Measurements from ENCODE around the gene LRAT.

The LRAT gene

DNA sequence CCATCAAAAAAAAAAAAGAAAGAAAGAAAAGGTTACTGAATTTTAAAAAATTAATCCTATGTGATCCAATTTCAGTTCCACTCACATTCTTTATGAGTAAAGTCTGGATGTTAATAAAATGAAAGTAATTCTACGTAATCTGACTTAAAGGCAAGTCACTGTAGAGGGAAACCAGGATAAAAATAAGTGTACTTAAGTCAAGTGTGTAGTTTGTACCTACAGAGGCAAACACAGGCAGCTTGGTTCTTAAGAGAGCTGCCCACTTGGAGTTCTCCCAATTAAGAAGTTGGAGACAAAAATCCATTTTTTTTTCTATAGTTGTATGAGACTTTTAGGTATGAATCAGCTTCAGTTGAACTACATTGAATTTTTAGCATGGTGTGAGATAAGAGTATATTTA lies 7.0 kb upstream of the LRAT start:
- TF ChIP-seq CTCF (IDR thresholded peaks at IDR 0.05; ENCODE audit: insufficient read depth, low read length, poor library complexity, severe bottlenecking) (no peak), EZH2phosphoT487 (conservative IDR thresholded peaks at IDR 0.05; ENCODE audit: low read length) (no peak)
- no peaks in the 10 kb centered on the region for H3K9me3 ChIP-seq (ENCODE audit: insufficient read depth, low read length)

DNA sequence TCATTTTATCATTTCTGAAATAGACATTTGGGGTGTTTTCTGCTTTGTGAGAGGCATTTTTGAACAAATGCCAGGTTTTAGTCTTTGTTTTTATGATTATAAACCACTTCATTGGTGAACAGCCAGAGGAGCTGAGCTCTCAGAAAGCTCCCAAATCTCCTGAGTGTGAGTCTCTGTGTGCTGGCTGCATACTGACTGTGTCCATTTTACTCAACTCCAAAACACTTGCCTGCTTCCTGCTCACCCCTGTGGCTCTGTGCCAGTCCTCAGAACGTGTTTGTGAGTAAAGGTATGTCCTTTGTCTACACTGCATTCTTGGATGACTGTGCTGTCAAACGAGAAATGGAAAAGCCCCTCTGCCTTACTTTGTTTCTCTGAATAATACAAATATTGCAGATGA lies 5.4 kb upstream of the LRAT start:
- H3K4me3 ChIP-seq (ENCODE audit: insufficient read depth, low read length, poor library complexity, severe bottlenecking), result no peak overlapping the region
- no peak overlapping the region for H3K4me2 ChIP-seq (ENCODE audit: low read depth, low read length, poor library complexity, severe bottlenecking)
- H3K79me2 ChIP-seq (ENCODE audit: insufficient read depth, low read length), result no peaks in the 10 kb centered on the region
- H4K20me1 ChIP-seq (ENCODE audit: low read depth, low read length), result no peaks in the 10 kb centered on the region
- TF ChIP-seq EZH2phosphoT487 (conservative IDR thresholded peaks at IDR 0.05; ENCODE audit: low read length) (no peak), CTCF (IDR thresholded peaks at IDR 0.05; ENCODE audit: insufficient read depth, low read length, poor library complexity, severe bottlenecking) (no peak)
- H3K27ac ChIP-seq (ENCODE audit: low read depth, low read length), result no peak overlapping the region
- no peak overlapping the region for H2AFZ ChIP-seq (ENCODE audit: low read depth, low read length, severe bottlenecking)
- no peaks in the 10 kb centered on the region for H3F3A ChIP-seq (ENCODE audit: insufficient read depth)
- no peaks in the 10 kb centered on the region for H3K9me2 ChIP-seq (replicated peaks; ENCODE audit: insufficient read depth, low read length)
- no peaks in the 10 kb centered on the region for H3K36me3 ChIP-seq (ENCODE audit: low read length)
- no peak overlapping the region for H3K9ac ChIP-seq (ENCODE audit: low read length)
- H3K27me3 ChIP-seq (ENCODE audit: low read length), result no peaks in the 10 kb centered on the region
- H3K9me3 ChIP-seq (ENCODE audit: insufficient read depth, low read length), result no peaks in the 10 kb centered on the region

More for the DNA sequence above, 7.0 kb upstream of the LRAT start:
- no peak overlapping the region for H3K27ac ChIP-seq (ENCODE audit: low read depth, low read length)
- no peak overlapping the region for H2AFZ ChIP-seq (ENCODE audit: low read depth, low read length, severe bottlenecking)
- H3K27me3 ChIP-seq (ENCODE audit: low read length), result no peaks in the 10 kb centered on the region
- H3K9ac ChIP-seq (ENCODE audit: low read length), result no peak overlapping the region
- no peaks in the 10 kb centered on the region for H3K9me2 ChIP-seq (replicated peaks; ENCODE audit: insufficient read depth, low read length)
- H3K4me2 ChIP-seq (ENCODE audit: low read depth, low read length, poor library complexity, severe bottlenecking), result no peak overlapping the region
- no peaks in the 10 kb centered on the region for H3K79me2 ChIP-seq (ENCODE audit: insufficient read depth, low read length)
- no peaks in the 10 kb centered on the region for H3F3A ChIP-seq (ENCODE audit: insufficient read depth)
- H4K20me1 ChIP-seq (ENCODE audit: low read depth, low read length), result no peaks in the 10 kb centered on the region
- H3K36me3 ChIP-seq (ENCODE audit: low read length), result no peaks in the 10 kb centered on the region
- no peak overlapping the region for H3K4me3 ChIP-seq (ENCODE audit: insufficient read depth, low read length, poor library complexity, severe bottlenecking)

DNA sequence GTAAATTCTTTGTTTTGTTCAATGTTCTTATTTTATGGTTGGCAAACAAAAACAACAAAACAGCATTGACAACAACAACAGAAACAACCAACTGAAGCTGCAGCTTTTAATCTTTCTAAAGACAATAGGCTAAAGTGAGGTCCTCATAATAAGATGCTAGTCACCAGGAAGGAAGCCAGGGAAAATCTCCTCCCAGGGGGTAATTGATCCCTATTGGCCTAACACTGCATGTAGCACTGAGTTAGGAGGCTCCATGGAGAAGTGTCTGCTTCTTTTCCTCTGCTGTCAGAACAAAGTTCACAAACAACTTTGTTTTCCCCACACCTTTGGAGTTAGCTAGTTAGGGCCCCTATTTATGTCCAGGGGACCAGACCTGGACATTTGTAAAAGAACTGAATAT lies 4.7 kb upstream of the LRAT start:
- H3K4me2 ChIP-seq (ENCODE audit: low read depth, low read length, poor library complexity, severe bottlenecking), result no peak overlapping the region
- H3F3A ChIP-seq (ENCODE audit: insufficient read depth), result no peaks in the 10 kb centered on the region

More for the DNA sequence above, 4.7 kb upstream of the LRAT start:
- H3K27ac ChIP-seq (ENCODE audit: low read depth, low read length), result no peak overlapping the region
- no peaks in the 10 kb centered on the region for H3K79me2 ChIP-seq (ENCODE audit: insufficient read depth, low read length)
- TF ChIP-seq EZH2phosphoT487 (conservative IDR thresholded peaks at IDR 0.05; ENCODE audit: low read length) (no peak), CTCF (IDR thresholded peaks at IDR 0.05; ENCODE audit: insufficient read depth, low read length, poor library complexity, severe bottlenecking) (no peak)
- H2AFZ ChIP-seq (ENCODE audit: low read depth, low read length, severe bottlenecking), result no peak overlapping the region
- H3K9ac ChIP-seq (ENCODE audit: low read length), result no peak overlapping the region
- H3K27me3 ChIP-seq (ENCODE audit: low read length), result no peaks in the 10 kb centered on the region
- no peaks in the 10 kb centered on the region for H3K9me3 ChIP-seq (ENCODE audit: insufficient read depth, low read length)
- no peaks in the 10 kb centered on the region for H3K9me2 ChIP-seq (replicated peaks; ENCODE audit: insufficient read depth, low read length)
- no peaks in the 10 kb centered on the region for H4K20me1 ChIP-seq (ENCODE audit: low read depth, low read length)
- H3K4me3 ChIP-seq (ENCODE audit: insufficient read depth, low read length, poor library complexity, severe bottlenecking), result no peak overlapping the region
- no peaks in the 10 kb centered on the region for H3K36me3 ChIP-seq (ENCODE audit: low read length)
